ENCODE data around the gene FASTK. TPM values are rescaled to one million over a fixed set of nuclear protein-coding genes. Genes with fewer than 3 reads are reported as not detected.

FASTK gene
- total RNA-seq, 1 donor from 2014 or later: 82.4 TPM

DNA sequence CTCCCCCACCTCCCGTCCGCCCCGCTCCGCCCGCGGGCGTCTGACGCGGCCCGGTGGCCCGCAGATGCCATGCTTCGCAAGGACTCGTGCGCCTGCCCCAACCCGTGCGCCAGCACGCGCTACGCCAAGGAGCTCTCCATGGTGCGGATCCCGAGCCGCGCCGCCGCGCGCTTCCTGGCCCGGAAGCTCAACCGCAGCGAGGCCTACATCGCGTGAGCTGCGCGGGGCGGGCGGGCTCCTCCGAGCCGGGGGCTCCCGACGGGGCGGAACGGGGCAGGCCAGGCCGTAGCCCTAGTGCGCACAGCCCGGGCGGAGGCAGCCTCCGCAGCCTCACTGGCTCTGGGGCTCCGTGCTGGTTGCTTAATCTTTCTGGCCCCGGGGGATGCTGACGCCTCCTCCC lies 29.5 kb downstream of the FASTK start:
- Mint-ChIP-seq H3K27ac (ENCODE audit: unreplicated experiment) (no peak overlapping the region), H3K27me3 (ENCODE audit: low read depth) (peaks cover 19% of the 10 kb centered on the region), H3K36me3 (ENCODE audit: low read depth) (no peaks in the 10 kb centered on the region), H3K9me3 (no peaks in the 10 kb centered on the region), H3K4me3 (no peak overlapping the region), H3K4me1 (peaks cover 2% of the 10 kb centered on the region)
- peak; percentile 55 for DNase-seq (ENCODE audit: low read depth, low spot score)
- TF ChIP-seq, protein P1, sequence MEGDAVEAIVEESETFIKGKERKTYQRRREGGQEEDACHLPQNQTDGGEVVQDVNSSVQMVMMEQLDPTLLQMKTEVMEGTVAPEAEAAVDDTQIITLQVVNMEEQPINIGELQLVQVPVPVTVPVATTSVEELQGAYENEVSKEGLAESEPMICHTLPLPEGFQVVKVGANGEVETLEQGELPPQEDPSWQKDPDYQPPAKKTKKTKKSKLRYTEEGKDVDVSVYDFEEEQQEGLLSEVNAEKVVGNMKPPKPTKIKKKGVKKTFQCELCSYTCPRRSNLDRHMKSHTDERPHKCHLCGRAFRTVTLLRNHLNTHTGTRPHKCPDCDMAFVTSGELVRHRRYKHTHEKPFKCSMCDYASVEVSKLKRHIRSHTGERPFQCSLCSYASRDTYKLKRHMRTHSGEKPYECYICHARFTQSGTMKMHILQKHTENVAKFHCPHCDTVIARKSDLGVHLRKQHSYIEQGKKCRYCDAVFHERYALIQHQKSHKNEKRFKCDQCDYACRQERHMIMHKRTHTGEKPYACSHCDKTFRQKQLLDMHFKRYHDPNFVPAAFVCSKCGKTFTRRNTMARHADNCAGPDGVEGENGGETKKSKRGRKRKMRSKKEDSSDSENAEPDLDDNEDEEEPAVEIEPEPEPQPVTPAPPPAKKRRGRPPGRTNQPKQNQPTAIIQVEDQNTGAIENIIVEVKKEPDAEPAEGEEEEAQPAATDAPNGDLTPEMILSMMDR (conservative IDR thresholded peaks at IDR 0.05): no peak

DNA sequence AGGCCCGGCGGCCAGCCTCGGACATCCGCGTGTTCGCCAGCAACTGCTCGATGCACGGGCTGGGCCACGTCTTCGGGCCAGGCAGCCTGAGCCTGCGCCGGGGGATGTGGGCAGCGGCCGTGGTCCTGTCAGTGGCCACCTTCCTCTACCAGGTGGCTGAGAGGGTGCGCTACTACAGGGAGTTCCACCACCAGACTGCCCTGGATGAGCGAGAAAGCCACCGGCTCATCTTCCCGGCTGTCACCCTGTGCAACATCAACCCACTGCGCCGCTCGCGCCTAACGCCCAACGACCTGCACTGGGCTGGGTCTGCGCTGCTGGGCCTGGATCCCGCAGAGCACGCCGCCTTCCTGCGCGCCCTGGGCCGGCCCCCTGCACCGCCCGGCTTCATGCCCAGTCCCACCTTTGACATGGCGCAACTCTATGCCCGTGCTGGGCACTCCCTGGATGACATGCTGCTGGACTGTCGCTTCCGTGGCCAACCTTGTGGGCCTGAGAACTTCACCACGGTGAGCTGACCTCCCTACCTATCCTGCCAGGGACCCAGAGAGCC lies 31.6 kb downstream of the FASTK start:
- no peak overlapping the region for H3K4me3 Mint-ChIP-seq
- no peaks in the 10 kb centered on the region for H3K36me3 Mint-ChIP-seq (ENCODE audit: low read depth)
- DNase-seq (ENCODE audit: low read depth, low spot score): no peak
- no peaks in the 10 kb centered on the region for H3K9me3 Mint-ChIP-seq
- no peaks in the 10 kb centered on the region for H3K4me1 Mint-ChIP-seq
- TF ChIP-seq, protein P1 (conservative IDR thresholded peaks at IDR 0.05): no peak
- no peak overlapping the region for H3K27ac Mint-ChIP-seq (ENCODE audit: unreplicated experiment)
- H3K27me3 Mint-ChIP-seq (ENCODE audit: low read depth): peaks cover 19% of the 10 kb centered on the region

GRCh38 chr7:151047976-151048815 lies 32.4 kb downstream of the FASTK start, which contains the start of gene ASIC3:
TSS of gene ASIC3 (plus strand) at chr7:151048531. CDS start at chr7:151048886, 355 bp downstream.
- no peaks in the 10 kb centered on the region for H3K4me1 Mint-ChIP-seq
- no peaks in the 10 kb centered on the region for H3K36me3 Mint-ChIP-seq (ENCODE audit: low read depth)
- TF ChIP-seq, protein P1 (conservative IDR thresholded peaks at IDR 0.05): no peak
- no peaks in the 10 kb centered on the region for H3K9me3 Mint-ChIP-seq
- peaks cover 19% of the 10 kb centered on the region for H3K27me3 Mint-ChIP-seq (ENCODE audit: low read depth)
- no peak for DNase-seq (ENCODE audit: low read depth, low spot score)
- no peak within 1 kb of the TSS for H3K27ac Mint-ChIP-seq (ENCODE audit: unreplicated experiment)
- H3K4me3 Mint-ChIP-seq: peak within 1 kb of the TSS; percentile 54

DNA sequence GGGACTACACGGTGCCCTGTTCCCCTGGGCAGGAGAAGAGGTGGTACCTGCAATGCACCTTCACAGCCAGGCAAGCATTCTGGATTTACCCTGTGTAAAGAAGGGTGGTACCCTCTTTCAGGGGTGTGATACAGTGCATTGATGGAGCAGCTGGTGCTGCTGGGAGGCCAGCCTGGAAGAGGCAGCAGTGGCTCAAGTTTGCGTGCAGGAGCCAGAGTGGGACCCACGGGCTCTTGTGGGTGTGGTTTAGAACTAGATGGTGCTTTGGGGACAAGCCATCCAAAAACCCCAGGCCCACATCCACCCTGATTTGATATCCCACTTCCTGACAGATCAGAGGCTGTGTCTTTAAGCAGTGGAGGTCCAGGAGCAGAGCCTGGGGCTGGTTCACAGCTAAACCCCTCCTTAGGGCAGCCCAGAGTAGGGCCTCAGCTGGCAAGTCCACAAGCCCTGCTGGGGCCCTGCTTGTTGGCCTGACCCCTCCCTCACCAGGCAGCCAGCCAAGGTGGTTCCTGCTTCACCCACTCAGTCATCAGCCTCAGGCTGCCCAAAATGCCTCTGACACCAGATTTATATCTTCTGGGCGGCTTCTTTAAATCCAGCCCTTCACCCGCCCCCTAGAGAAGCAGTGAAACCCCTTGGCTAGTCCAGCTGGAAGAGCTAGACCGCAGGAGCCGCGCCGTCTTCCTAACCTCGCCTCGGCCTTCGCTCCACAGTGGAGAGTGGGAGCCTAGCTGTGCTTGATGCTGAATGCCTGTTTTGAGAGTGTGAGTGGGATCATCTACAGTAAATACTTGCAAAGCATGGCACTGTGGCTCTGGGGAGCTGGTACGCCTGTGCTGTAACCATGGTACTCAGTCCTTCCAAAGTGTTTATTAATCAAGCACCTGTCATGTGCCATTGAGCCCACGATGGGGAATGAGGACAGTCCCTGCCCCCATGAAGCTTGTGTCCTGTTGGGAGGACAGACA lies 33.7 kb downstream of the FASTK start:
- Mint-ChIP-seq H3K9me3 (no peaks in the 10 kb centered on the region), H3K4me3 (no peak overlapping the region), H3K27ac (ENCODE audit: unreplicated experiment) (no peak overlapping the region), H3K4me1 (no peaks in the 10 kb centered on the region), H3K27me3 (ENCODE audit: low read depth) (peaks cover 15% of the 10 kb centered on the region), H3K36me3 (ENCODE audit: low read depth) (no peaks in the 10 kb centered on the region)
- TF ChIP-seq, protein P1 (conservative IDR thresholded peaks at IDR 0.05): no peak
- DNase-seq (ENCODE audit: low read depth, low spot score): no peak

- Mint-ChIP-seq H3K9me3 (no peaks in the 10 kb centered on the region), H3K27me3 (ENCODE audit: low read depth) (peaks cover 15% of the 10 kb centered on the region), H3K27ac (ENCODE audit: unreplicated experiment) (no peak overlapping the region), H3K36me3 (ENCODE audit: low read depth) (no peaks in the 10 kb centered on the region), H3K4me3 (no peak overlapping the region), H3K4me1 (no peaks in the 10 kb centered on the region)
- no peak for DNase-seq (ENCODE audit: low read depth, low spot score)
- TF ChIP-seq, protein P1 (conservative IDR thresholded peaks at IDR 0.05): no peak
Measured at GRCh38 chr7:151045967-151046366, 34.6 kb downstream of the FASTK start.
